PC-3 (cell line): Measurements from ENCODE around the gene PCSK1N. TPM values are rescaled to one million over a fixed set of nuclear protein-coding genes. Genes with fewer than 3 reads are reported as not detected.

Experiments used
- ATAC-seq: fragments of 200-7000 bp; cut with Tn5 transposase; 2 replicates; pipeline ENCODE4 v1.9.1; 2020; ENCODE audit warnings: mild to moderate bottlenecking, moderate library complexity
- BruUV-seq: library from RNA; stranded (reverse); fragments of 400-500 nt; replicated peaks from 2 replicates; lab custom pipeline; 2021; lab: Mats Ljungman, UMichigan
- CTCF ChIA-PET: fragments of 300-600 bp; sonication (Branson Sonifier 250); formaldehyde crosslinking; loops from one replicate; lab custom pipeline; 2022; ENCODE audit warnings: antibody characterized with exemption; lab: Charles Lee
- POLR2A ChIA-PET: fragments of 300-600 bp; sonication (Branson Sonifier 250); formaldehyde crosslinking; loops from one replicate; lab custom pipeline; 2022; ENCODE audit warnings: antibody characterized with exemption; ENCODE audit not compliant: unreplicated experiment; lab: Charles Lee
- DNase-seq: peaks from one replicate; pipeline ENCODE4 v3.0.0-alpha.2; 2015
- H2AFZ ChIP-seq: fragments of 300-600 bp; sonication (generic); 2 replicates; pipeline ENCODE4 v1.6.0; 2016; ENCODE audit warnings: antibody characterized with exemption, low read length
- H3F3A ChIP-seq: fragments of 300-600 bp; sonication (generic); one replicate; pipeline ENCODE4 v1.6.0; 2017; ENCODE audit warnings: antibody characterized with exemption, low read length, control low read depth, mild to moderate bottlenecking; ENCODE audit not compliant: unreplicated experiment
- H3K27ac ChIP-seq: fragments of 300-600 bp; sonication (generic); 2 replicates; pipeline ENCODE4 v1.5.1; 2016; ENCODE audit warnings: mild to moderate bottlenecking, low read length
- H3K27me3 ChIP-seq: fragments of 300-600 bp; sonication (generic); 2 replicates; pipeline ENCODE4 v1.6.1; 2016; ENCODE audit warnings: low read length, mixed read lengths
- H3K36me3 ChIP-seq: fragments of 300-600 bp; sonication (generic); 2 replicates; pipeline ENCODE4 v1.6.1; 2016; ENCODE audit warnings: low read depth, mixed run types, low read length, mixed read lengths
- H3K4me1 ChIP-seq: fragments of 300-600 bp; sonication (generic); 2 replicates; pipeline ENCODE4 v1.5.1; 2016; ENCODE audit warnings: low read length; ENCODE audit not compliant: insufficient read depth
- H3K4me2 ChIP-seq: fragments of 300-600 bp; sonication (generic); 2 replicates; pipeline ENCODE4 v1.6.0; 2016; ENCODE audit warnings: low read length
- H3K4me3 ChIP-seq: fragments of 300-600 bp; sonication (generic); 2 replicates; pipeline ENCODE4 v1.5.1; 2016; ENCODE audit warnings: mild to moderate bottlenecking, low read length, mixed read lengths
- H3K79me2 ChIP-seq: fragments of 300-600 bp; sonication (generic); 2 replicates; pipeline ENCODE4 v1.6.1; 2017; ENCODE audit warnings: low read length, mixed read lengths
- H3K9ac ChIP-seq: fragments of 300-600 bp; sonication (generic); 2 replicates; pipeline ENCODE4 v1.6.0; 2016; ENCODE audit warnings: mild to moderate bottlenecking, low read length
- H3K9me2 ChIP-seq: fragments of 300-600 bp; sonication (generic); replicated peaks from 2 replicates; pipeline ENCODE4 v1.6.1; 2016; ENCODE audit warnings: mixed run types, low read length, mixed read lengths
- H3K9me3 ChIP-seq: fragments of 300-600 bp; sonication (generic); 2 replicates; pipeline ENCODE4 v1.6.1; 2016; ENCODE audit warnings: low read length, mixed read lengths
- H4K20me1 ChIP-seq: fragments of 300-600 bp; sonication (generic); 2 replicates; pipeline ENCODE4 v1.6.1; 2016; ENCODE audit warnings: low read length, mixed read lengths
- CTCF ChIP-seq: fragments of 300-600 bp; sonication (generic); conservative IDR thresholded peaks from 2 replicates; pipeline ENCODE4 v1.5.1; 2017; ENCODE audit warnings: antibody characterized with exemption, low read depth, mild to moderate bottlenecking, low read length
- EZH2 ChIP-seq: fragments of 300-600 bp; sonication (generic); IDR thresholded peaks from one replicate; pipeline ENCODE4 v1.6.1; 2017; ENCODE audit warnings: antibody characterized with exemption, mild to moderate bottlenecking, low read length; ENCODE audit not compliant: unreplicated experiment
- EZH2phosphoT487 ChIP-seq: fragments of 300-600 bp; sonication (generic); IDR thresholded peaks from 2 replicates; pipeline ENCODE4 v1.6.1; 2018; ENCODE audit warnings: mild to moderate bottlenecking, antibody characterized with exemption, low read length, borderline replicate concordance
- intact Hi-C: fragments of 100-400 bp; cut with micrococcal nuclease; formaldehyde crosslinking; loops from 2 replicates; pipeline ENCODE4 v1.9.0; 2023
- total RNA-seq: library from RNA; depleted of rRNA; stranded (reverse); fragments of >200 nt; gene quantifications from 2 replicates; pipeline ENCODE4 v1.2.3, GENCODE V29; 2014

PCSK1N gene
- total RNA-seq, 1 experiment from 2014 or later = 135 TPM

GRCh38 chrX:48852857-48853256, 17.4 kb upstream of the PCSK1N start:
- no TSS peak for BruUV-seq
- no peaks in the 10 kb centered on the region for H3K9me2 ChIP-seq
- no peaks in the 10 kb centered on the region for H3F3A ChIP-seq
- ChIA-PET POLR2A (no interaction called here), CTCF (no interaction called here)
- H2AFZ ChIP-seq = no peak overlapping the region
- intact Hi-C loops = no loop called here
- H3K9ac ChIP-seq = no peak overlapping the region
- no peak overlapping the region for H3K4me3 ChIP-seq
- no peak for TF ChIP-seq EZH2
- no peak for TF ChIP-seq EZH2phosphoT487
- TF ChIP-seq CTCF = no peak
- H3K27ac ChIP-seq = no peak overlapping the region
- no peaks in the 10 kb centered on the region for H3K4me1 ChIP-seq
- H3K36me3 ChIP-seq = no peaks in the 10 kb centered on the region
- ATAC-seq (no peak), DNase-seq (no peak)
- no peaks in the 10 kb centered on the region for H3K9me3 ChIP-seq
- no peaks in the 10 kb centered on the region for H4K20me1 ChIP-seq
- no peaks in the 10 kb centered on the region for H3K79me2 ChIP-seq
- no peaks in the 10 kb centered on the region for H3K27me3 ChIP-seq
- no peak overlapping the region for H3K4me2 ChIP-seq

GRCh38 chrX:48848847-48849246, 13.4 kb upstream of the PCSK1N start:
- Histone ChIP-seq H3K9ac (no peak overlapping the region), H3K9me2 (no peaks in the 10 kb centered on the region), H3K27ac (no peak overlapping the region), H3K4me1 (no peaks in the 10 kb centered on the region), H2AFZ (no peak overlapping the region), H3K9me3 (no peaks in the 10 kb centered on the region), H3K4me2 (no peak overlapping the region), H3K79me2 (no peaks in the 10 kb centered on the region), H3F3A (no peaks in the 10 kb centered on the region), H4K20me1 (no peaks in the 10 kb centered on the region), H3K36me3 (no peaks in the 10 kb centered on the region), H3K4me3 (no peak overlapping the region), H3K27me3 (no peaks in the 10 kb centered on the region)
- ChIA-PET CTCF (no interaction called here), POLR2A (no interaction called here)
- BruUV-seq = no TSS peak
- DNase-seq (no peak), ATAC-seq (no peak)
- intact Hi-C loops = no loop called here
- no peak for TF ChIP-seq CTCF
- TF ChIP-seq EZH2 = no peak
- TF ChIP-seq EZH2phosphoT487 = no peak

- Histone ChIP-seq H3K27ac (no peak overlapping the region), H3K79me2 (no peaks in the 10 kb centered on the region), H2AFZ (no peak overlapping the region), H3K4me2 (no peak overlapping the region), H3K27me3 (no peaks in the 10 kb centered on the region), H4K20me1 (no peaks in the 10 kb centered on the region), H3K4me3 (no peak overlapping the region), H3K9me3 (no peaks in the 10 kb centered on the region), H3K4me1 (no peaks in the 10 kb centered on the region), H3F3A (no peaks in the 10 kb centered on the region), H3K9me2 (no peaks in the 10 kb centered on the region), H3K36me3 (no peaks in the 10 kb centered on the region), H3K9ac (no peak overlapping the region)
- ATAC-seq = no peak
- DNase-seq = no peak
- BruUV-seq = no TSS peak
- intact Hi-C loops = no loop called here
- CTCF ChIA-PET = no interaction called here
- TF ChIP-seq EZH2 = no peak
- TF ChIP-seq EZH2phosphoT487 = no peak
- TF ChIP-seq CTCF = no peak
- POLR2A ChIA-PET = no interaction called here
These were observed 4.3 kb upstream of the PCSK1N start for GRCh38 chrX:48839686-48840085.
